Measurements from ENCODE around the gene FKBP2.

DNA sequence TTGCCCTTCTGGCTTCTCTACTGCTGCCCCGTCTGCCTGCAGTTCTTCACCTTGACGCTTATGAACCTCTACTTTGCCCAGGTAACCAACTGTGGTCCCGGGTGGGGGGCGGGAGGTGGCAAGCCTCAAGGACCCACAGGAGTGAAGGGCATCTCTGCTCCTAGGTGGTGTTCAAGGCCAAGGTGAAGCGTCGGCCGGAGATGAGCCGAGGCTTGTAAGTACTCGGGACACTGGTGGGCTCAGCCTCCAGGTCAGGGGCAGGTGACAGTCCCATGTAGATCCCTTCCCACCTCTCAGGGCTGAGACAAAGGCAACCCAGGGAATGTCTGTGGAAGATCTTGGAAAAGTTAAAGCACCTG is 45.9 kb downstream of the FKBP2 start:
- TF ChIP-seq, protein P1, sequence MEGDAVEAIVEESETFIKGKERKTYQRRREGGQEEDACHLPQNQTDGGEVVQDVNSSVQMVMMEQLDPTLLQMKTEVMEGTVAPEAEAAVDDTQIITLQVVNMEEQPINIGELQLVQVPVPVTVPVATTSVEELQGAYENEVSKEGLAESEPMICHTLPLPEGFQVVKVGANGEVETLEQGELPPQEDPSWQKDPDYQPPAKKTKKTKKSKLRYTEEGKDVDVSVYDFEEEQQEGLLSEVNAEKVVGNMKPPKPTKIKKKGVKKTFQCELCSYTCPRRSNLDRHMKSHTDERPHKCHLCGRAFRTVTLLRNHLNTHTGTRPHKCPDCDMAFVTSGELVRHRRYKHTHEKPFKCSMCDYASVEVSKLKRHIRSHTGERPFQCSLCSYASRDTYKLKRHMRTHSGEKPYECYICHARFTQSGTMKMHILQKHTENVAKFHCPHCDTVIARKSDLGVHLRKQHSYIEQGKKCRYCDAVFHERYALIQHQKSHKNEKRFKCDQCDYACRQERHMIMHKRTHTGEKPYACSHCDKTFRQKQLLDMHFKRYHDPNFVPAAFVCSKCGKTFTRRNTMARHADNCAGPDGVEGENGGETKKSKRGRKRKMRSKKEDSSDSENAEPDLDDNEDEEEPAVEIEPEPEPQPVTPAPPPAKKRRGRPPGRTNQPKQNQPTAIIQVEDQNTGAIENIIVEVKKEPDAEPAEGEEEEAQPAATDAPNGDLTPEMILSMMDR (IDR thresholded peaks at IDR 0.05; ENCODE audit: poor library complexity) = no peak
- no peak for TF ChIP-seq EZH2 (IDR thresholded peaks at IDR 0.05; ENCODE audit: borderline replicate concordance)

All from hepatocyte (in vitro differentiated cells).